UCSD-AML1 (cell line): ENCODE data around the gene NHLRC1.

Experiments
- DNase-seq: peaks from one replicate; lab custom pipeline; 2025; ENCODE audit not compliant: unreplicated experiment; lab: John Stamatoyannopoulos, UW

Gene NHLRC1

DNA sequence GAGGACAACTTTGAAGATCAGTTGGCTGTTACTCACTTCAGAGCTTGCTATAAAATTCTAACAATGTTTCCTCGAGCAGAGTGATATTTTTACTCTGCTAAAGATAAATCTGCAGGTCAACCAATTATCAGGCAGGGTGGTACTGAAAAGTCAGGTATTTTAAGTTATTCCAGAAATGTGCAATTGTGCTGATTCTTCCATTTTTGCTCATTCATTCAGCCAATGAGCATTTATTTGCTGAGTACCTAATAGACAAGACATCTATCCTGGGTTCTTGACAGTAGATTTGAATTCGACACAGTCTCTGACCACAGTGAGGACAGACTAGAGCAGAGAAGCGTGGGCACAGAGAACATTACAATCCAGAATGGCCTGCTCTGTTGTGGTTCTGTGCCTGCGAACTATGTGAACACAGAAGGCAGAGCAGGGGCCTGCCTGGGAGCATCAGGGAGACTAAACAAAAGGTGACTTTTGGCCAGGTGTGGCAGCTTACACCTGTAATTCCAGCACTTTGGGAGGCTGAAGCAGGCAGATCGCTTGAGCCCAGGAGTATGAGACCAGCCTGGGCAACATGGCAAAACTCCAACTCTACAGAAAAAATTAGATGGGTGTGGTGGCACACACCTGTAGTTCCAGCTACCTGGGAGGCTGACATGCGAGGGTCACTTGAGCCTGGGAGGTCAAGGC lies 17.6 kb upstream of the NHLRC1 start:
- DNase-seq: no peak

DNA sequence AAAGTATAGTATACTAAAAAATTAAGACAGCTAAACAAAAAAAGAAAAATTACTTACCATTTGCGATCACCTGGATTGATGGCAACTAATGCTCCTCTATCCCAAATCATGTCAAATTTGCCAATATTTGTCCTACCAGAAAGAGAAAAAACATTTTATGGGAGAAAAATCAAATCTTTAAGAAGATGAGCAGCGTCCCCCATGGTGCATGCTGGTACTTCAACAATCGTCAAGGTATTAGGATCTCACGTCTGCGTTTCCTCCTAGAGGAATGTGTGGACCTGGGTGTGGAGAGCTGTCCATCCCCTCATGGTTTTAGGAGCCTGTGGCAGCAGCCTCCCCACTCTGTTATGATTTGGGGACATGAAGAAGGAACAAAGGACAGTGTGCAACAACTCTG lies 16.4 kb upstream of the NHLRC1 start:
- no peak for DNase-seq

DNA sequence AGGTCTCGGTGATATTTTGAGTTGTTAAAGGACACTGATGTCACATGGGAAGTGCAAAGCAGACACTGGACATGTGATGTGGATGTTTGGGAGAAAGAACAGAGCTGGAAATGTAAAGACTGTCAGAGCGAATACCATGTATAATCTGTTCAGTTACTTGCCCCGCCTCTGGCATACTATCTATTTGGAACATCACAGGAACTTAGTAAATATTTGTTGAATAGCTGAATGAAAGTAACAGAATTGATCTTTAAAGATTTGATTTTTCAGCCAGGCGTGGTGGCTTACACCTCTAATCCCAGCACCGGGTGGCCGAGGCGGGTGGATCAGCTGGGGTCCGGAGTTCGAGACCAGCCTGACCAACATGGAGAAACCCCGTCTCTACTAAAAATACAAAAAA lies 13.8 kb upstream of the NHLRC1 start:
- no peak for DNase-seq

GRCh38 chr6:18135171-18135570 lies 12.7 kb upstream of the NHLRC1 start:
- DNase-seq: no peak

DNA sequence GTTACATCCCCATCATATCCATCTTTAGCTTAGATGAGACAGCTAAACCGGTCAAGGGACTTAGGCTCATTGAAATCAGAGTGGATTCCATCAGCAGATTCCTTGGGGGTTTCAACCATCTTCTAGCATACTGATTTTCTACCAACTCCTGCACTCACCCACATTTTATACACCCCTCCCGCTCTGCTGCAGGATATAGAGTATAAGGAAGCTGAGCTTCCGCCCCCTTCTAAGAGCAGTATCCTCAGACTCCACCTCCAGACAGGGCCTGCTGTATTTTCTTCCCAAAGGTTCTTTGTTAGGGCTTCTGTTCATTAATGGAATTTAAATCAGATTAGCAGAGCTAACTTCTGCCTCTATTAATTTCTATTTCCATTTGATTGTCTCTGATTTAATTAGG lies 9.9 kb upstream of the NHLRC1 start:
- no peak for DNase-seq

DNA sequence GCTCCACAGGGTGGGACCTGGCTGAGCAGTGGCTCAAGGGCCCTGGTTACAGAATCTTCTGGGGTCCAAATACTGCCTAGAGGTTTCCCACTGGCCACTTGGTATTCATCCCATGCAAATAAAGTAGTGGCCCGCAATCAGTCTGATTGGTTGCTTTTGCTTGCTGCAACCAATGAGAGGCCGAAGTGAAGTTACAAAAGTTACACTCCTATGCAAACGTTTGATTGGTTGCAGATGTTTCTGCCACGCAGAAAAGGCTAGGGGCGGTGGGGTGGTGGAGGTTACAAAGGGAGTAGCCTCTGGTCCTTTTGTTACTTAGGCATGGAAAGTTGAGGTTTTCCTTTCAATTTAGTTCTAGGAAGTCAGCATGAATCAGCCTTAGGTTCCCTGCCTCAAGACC lies 3.6 kb upstream of the NHLRC1 start:
- no peak for DNase-seq

DNA sequence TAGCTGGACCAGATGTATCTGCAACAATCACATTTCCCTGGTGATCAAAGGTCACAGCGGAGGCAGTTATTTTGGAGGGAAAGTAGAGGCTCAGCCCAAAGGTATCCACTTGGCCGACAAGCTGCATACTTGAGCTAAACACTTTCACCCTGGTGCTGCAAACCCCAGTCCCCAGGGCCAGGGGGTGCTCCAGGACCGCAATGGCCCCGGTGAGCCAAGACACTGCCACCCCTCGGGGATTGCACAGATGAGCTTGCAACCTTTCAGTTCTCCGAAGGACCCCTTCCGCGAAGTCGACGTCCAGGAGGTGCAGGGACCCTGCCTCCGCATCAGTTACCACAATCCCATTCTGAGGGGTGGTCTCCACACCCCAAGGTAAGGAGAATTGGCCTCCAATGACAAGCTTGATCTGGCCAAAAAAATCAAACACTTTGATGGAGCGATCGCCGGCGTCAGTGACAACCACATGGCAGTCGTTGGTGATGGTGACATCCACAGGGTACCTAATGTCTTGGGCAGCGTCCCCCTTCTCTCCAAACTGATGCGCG lies 823 bp downstream of the NHLRC1 start:
- peak; percentile 18 for DNase-seq

GRCh38 chr6:18119236-18119635 lies 3.2 kb downstream of the NHLRC1 start:
- DNase-seq: no peak

GRCh38 chr6:18118330-18118729 lies 4.1 kb downstream of the NHLRC1 start:
- no peak for DNase-seq

GRCh38 chr6:18117136-18117535 lies 5.3 kb downstream of the NHLRC1 start:
- no peak for DNase-seq

GRCh38 chr6:18115356-18115755 lies 7.1 kb downstream of the NHLRC1 start:
- DNase-seq: no peak

DNA sequence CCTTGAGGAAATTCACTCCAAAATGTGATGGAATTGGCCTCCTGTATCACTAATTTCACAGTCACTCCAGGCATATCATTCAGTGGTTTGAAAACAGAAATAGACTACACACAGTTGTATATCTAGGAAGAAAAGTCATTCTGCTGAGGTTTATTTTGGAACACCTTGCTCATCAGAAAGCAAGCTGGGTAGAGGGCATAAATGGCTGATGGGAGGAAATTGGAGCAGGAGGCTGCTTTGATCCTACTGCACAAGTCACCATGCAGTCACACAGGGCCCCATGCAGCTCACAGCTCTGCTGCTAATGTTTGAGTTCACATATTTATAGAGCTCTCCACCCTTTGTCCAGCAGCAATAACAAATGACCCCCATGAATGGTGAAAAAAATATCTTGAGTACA lies 12.3 kb downstream of the NHLRC1 start:
- no peak for DNase-seq

GRCh38 chr6:18107061-18107460 lies 15.4 kb downstream of the NHLRC1 start:
- DNase-seq: no peak

DNA sequence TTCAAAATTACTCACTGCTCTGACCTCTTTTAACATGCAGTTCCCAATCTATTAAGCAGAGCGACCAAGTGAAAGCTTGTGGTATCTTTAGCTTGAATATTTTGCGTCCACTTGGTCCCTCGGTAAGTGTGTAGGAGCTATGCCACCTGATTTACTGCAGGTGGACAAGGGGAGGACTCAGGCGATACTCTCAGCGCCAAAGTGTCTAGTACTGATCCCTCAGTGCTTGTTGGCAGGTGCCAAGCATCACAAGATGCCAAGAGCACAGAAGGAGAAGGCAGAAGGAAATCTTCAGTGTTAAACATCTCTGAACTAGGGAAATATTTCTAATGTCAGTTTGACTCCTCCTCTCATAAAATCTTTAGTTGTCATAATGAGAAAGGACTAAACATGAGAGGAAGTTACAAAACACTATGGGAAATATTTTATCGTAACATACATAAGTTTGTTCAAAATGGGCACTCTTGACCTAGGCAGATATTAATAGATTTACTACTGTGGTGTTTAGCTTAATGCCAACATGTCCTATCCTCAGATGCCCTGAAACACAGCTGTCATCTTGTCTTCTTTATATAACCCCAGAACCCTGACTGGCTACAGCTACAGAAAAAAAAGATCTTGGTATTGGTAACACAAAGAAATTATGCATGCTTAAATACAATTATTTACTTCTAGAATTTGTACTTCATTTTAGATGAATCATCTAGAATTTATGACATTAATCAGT lies 19.5 kb downstream of the NHLRC1 start:
- no peak for DNase-seq

GRCh38 chr6:18101873-18102272 lies 20.6 kb downstream of the NHLRC1 start:
- DNase-seq: no peak

DNA sequence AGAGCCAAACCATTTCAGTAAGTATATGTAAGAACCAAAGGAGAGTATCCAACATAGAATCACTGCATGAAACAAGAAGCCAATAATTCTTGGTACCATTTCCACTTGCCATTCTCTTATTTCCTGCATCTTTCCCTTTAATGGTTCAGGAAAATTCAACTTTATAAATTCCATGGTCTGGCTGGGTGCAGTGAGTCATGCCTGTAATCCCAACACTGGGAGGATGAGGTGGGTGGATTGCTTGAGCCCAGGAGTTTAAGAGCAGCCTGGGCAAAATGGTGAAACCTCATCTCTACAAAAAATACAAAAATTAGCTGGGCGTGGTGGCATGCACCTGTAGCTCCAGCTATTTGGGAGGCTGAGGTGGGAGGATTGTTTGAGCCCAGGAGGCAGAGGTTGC lies 21.2 kb downstream of the NHLRC1 start:
- no peak for DNase-seq

GRCh38 chr6:18100296-18100695 lies 22.2 kb downstream of the NHLRC1 start:
- DNase-seq: no peak

DNA sequence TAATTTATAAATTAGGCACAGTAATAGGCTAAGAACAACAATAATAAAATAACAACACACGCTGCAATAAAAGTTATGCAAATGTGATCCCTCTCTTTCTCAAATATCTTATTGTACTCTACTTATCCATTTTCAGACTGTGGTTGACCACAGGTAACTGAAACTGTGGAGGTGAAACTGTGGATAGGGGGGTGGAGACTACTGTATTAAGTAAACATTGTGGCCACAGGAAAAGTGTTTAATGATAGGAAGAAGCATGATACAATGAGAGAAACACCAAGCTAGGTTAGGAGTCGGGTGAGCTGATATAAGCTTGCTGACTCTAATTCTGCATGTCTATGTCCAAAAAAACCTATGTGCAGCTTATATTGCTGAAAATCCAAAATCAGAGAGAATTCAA lies 23.0 kb downstream of the NHLRC1 start:
- no peak for DNase-seq

GRCh38 chr6:18096423-18096822 lies 26.1 kb downstream of the NHLRC1 start:
- DNase-seq: no peak

- no peak for DNase-seq
Observed at GRCh38 chr6:18091382-18091781, 31.1 kb downstream of the NHLRC1 start.

GRCh38 chr6:18090349-18090786 lies 32.1 kb downstream of the NHLRC1 start:
- DNase-seq: no peak
